Fibroblast of the aortic adventitia (primary cell): ENCODE data around the gene CTNNA3. TPM values are rescaled to one million over a fixed set of nuclear protein-coding genes. Genes with fewer than 3 reads are reported as not detected.

ENCODE experiments used
- DNase-seq: peaks from one replicate; pipeline ENCODE4 v3.0.0-alpha.2; 2010; ENCODE audit warnings: low read depth
- H3K4me3 ChIP-seq: 2 replicates; pipeline ENCODE4 v1.5.1; 2011; ENCODE audit warnings: low read depth, mild to moderate bottlenecking, control low read depth, low read length, moderate library complexity
- CTCF ChIP-seq: IDR thresholded peaks from 2 replicates; pipeline ENCODE4 v1.5.1; 2011; ENCODE audit warnings: mild to moderate bottlenecking, low read length, control low read depth, inconsistent platforms; ENCODE audit not compliant: insufficient read depth
- total RNA-seq: library from RNA; depleted of rRNA; stranded (reverse); fragments of >200 nt; gene quantifications from 2 replicates; pipeline ENCODE4 v1.2.3, GENCODE V29; 2012; ENCODE audit warnings: low replicate concordance

The CTNNA3 gene
- total RNA-seq, 1 donor, result not detected

GRCh38 chr10:66958466-66958865, 737.5 kb downstream of the CTNNA3 start:
- no peak for DNase-seq
- H3K4me3 ChIP-seq, result no peak overlapping the region
- no peak for TF ChIP-seq CTCF

- TF ChIP-seq CTCF, result no peak
- DNase-seq, result no peak
- no peak overlapping the region for H3K4me3 ChIP-seq
These were observed 744.1 kb downstream of the CTNNA3 start for GRCh38 chr10:66951896-66952295.

GRCh38 chr10:66943590-66943989, 752.4 kb downstream of the CTNNA3 start:
- no peak for DNase-seq
- no peak for TF ChIP-seq CTCF
- H3K4me3 ChIP-seq, result no peak overlapping the region

GRCh38 chr10:66942407-66942806, 753.6 kb downstream of the CTNNA3 start:
- no peak for TF ChIP-seq CTCF
- no peak overlapping the region for H3K4me3 ChIP-seq
- DNase-seq, result no peak

GRCh38 chr10:66941491-66941890, 754.5 kb downstream of the CTNNA3 start:
- no peak for DNase-seq
- no peak for TF ChIP-seq CTCF
- H3K4me3 ChIP-seq, result no peak overlapping the region

- DNase-seq, result no peak
- TF ChIP-seq CTCF, result no peak
These were observed 755.0 kb downstream of the CTNNA3 start for GRCh38 chr10:66940965-66941364.

GRCh38 chr10:66934711-66935110, 761.3 kb downstream of the CTNNA3 start:
- DNase-seq, result no peak
- TF ChIP-seq CTCF, result no peak
- no peak overlapping the region for H3K4me3 ChIP-seq

More at GRCh38 chr10:66940965-66941364, 755.0 kb downstream of the CTNNA3 start:
- no peak overlapping the region for H3K4me3 ChIP-seq
